HG02981 (cell line): ENCODE measurements around the gene CRISP1.
"Not testable (repeated sequence)": the region's sequence is repeated elsewhere in the genome, so short reads cannot be mapped to it uniquely, and the experiment has no call there.

ENCODE experiments used
- ATAC-seq: cut with Tn5 transposase; IDR thresholded peaks from one replicate; pipeline ENCODE4 v1.9.1; 2021; ENCODE audit warnings: mild to moderate bottlenecking, moderate library complexity; ENCODE audit not compliant: unreplicated experiment

CRISP1 gene

GRCh38 chr6:49841424-49841823 lies 24.9 kb downstream of the CRISP1 start:
- ATAC-seq: no peak

- no peak for ATAC-seq
These were observed 26.4 kb downstream of the CRISP1 start for GRCh38 chr6:49839957-49840356.

- no peak for ATAC-seq
These were observed 27.2 kb downstream of the CRISP1 start for GRCh38 chr6:49839162-49839561.

GRCh38 chr6:49835140-49835539 lies 31.2 kb downstream of the CRISP1 start:
- no peak for ATAC-seq

GRCh38 chr6:49833386-49833785 lies 32.9 kb downstream of the CRISP1 start:
- ATAC-seq: no peak

- ATAC-seq: peak; percentile 99
These were observed 39.5 kb downstream of the CRISP1 start for GRCh38 chr6:49826743-49827406.

GRCh38 chr6:49815166-49815565 lies 51.2 kb downstream of the CRISP1 start:
- no peak for ATAC-seq

GRCh38 chr6:49813248-49813647 lies 53.1 kb downstream of the CRISP1 start:
- no peak for ATAC-seq

- no peak for ATAC-seq
These were observed 60.2 kb downstream of the CRISP1 start for GRCh38 chr6:49806145-49806544.

- no peak for ATAC-seq
These were observed 61.1 kb downstream of the CRISP1 start for GRCh38 chr6:49805246-49805645.

- ATAC-seq: no peak
These were observed 64.8 kb downstream of the CRISP1 start for GRCh38 chr6:49801525-49801924.

GRCh38 chr6:49799090-49799489 lies 67.2 kb downstream of the CRISP1 start:
- no peak for ATAC-seq

GRCh38 chr6:49796842-49797455 lies 69.4 kb downstream of the CRISP1 start:
- not testable (repeated sequence) for ATAC-seq

- ATAC-seq: peak; percentile 44
These were observed 76.0 kb downstream of the CRISP1 start for GRCh38 chr6:49790341-49790740.

- ATAC-seq: no peak
These were observed 79.2 kb downstream of the CRISP1 start, which contains the start of gene PGK2 for GRCh38 chr6:49787176-49787575. Gene PGK2, minus strand, starts transcription at chr6:49787285. Its CDS starts 98 bp downstream, at chr6:49787187.

GRCh38 chr6:49784272-49784671 lies 82.1 kb downstream of the CRISP1 start:
- no peak for ATAC-seq
